Endothelial cell of hepatic sinusoid (primary cell): Measurements from ENCODE around the gene CHMP2B.
"Not testable (repeated sequence)": the region's sequence is repeated elsewhere in the genome, so short reads cannot be mapped to it uniquely, and the experiment has no call there.

Source experiments
- in situ Hi-C: cut with HindIII; loops from 2 replicates; pipeline ENCODE4 v1.10.0; 2017; ENCODE audit warnings: low sequenced_read_pairs

Gene CHMP2B

GRCh38 chr3:87305031-87305430, 77.9 kb downstream of the CHMP2B start:
- in situ Hi-C loops: not testable (repeated sequence)
